AG09319 (cell line): ENCODE measurements around the gene NHLRC4.

Experiments used
- DNase-seq: peaks from one replicate; pipeline ENCODE4 v3.0.0-alpha.2; 2010; ENCODE audit warnings: low read depth; ENCODE audit errors: extremely low read depth
- CTCF ChIP-seq: IDR thresholded peaks from 2 replicates; pipeline ENCODE4 v1.5.1; 2011; ENCODE audit warnings: low read depth, mild to moderate bottlenecking, inconsistent platforms, low read length, moderate library complexity

Gene NHLRC4

GRCh38 chr16:580141-580945 is 13.5 kb downstream of the NHLRC4 start:
- no peak for DNase-seq

GRCh38 chr16:580946-581498 is 14.2 kb downstream of the NHLRC4 start:
- no peak for TF ChIP-seq CTCF

More at GRCh38 chr16:580141-580945, 13.5 kb downstream of the NHLRC4 start:
- no peak for TF ChIP-seq CTCF

GRCh38 chr16:582218-582613 is 15.4 kb downstream of the NHLRC4 start:
- TF ChIP-seq CTCF, result no peak

More at GRCh38 chr16:580946-581498, 14.2 kb downstream of the NHLRC4 start:
- no peak for DNase-seq

GRCh38 chr16:582614-583331 is 16.0 kb downstream of the NHLRC4 start:
- DNase-seq, result no peak
- no peak for TF ChIP-seq CTCF

More at GRCh38 chr16:582218-582613, 15.4 kb downstream of the NHLRC4 start:
- DNase-seq, result no peak

- DNase-seq, result no peak
- TF ChIP-seq CTCF, result no peak
These were observed 16.6 kb downstream of the NHLRC4 start for GRCh38 chr16:583470-583814.

GRCh38 chr16:583815-584591 is 17.2 kb downstream of the NHLRC4 start:
- no peak for DNase-seq
- TF ChIP-seq CTCF, result no peak
